NOMO-1 treated with dmso at 0.1 percent for 144 hours (cell line): ENCODE data around the gene LHX4.

ENCODE experiments used
- DNase-seq: peaks from one replicate; lab custom pipeline; 2025; ENCODE audit not compliant: unreplicated experiment; lab: John Stamatoyannopoulos, UW

LHX4 gene

GRCh38 chr1:180294711-180295110 lies 64.6 kb downstream of the LHX4 start:
- no peak for DNase-seq

- no peak for DNase-seq
Observed at GRCh38 chr1:180295999-180296398, 65.9 kb downstream of the LHX4 start.

- no peak for DNase-seq
Observed at GRCh38 chr1:180299479-180300221, 69.6 kb downstream of the LHX4 start.

- DNase-seq: no peak
Observed at GRCh38 chr1:180301135-180301742, 71.2 kb downstream of the LHX4 start.

DNA sequence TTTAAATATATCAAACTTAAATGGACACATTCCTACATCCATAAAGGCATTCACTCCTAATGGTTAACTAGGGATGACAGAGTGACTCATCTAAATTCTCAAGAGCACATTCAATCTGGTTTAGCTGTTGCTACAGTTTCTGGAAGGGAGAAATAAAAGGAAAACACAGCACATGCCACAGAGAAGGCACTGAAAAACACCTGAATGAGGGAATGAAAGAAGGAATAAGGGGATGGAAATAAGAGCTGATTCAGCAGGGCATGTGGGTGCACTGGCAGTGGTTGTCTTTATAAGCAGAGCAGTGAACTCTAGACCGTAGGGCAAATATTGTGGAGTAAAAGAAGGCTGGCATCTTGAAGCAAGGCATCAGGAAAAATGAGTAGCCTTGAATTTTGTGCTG lies 79.3 kb downstream of the LHX4 start:
- no peak for DNase-seq

GRCh38 chr1:180310095-180310494 lies 80.0 kb downstream of the LHX4 start:
- no peak for DNase-seq

GRCh38 chr1:180311011-180311730 lies 81.1 kb downstream of the LHX4 start:
- DNase-seq: no peak

DNA sequence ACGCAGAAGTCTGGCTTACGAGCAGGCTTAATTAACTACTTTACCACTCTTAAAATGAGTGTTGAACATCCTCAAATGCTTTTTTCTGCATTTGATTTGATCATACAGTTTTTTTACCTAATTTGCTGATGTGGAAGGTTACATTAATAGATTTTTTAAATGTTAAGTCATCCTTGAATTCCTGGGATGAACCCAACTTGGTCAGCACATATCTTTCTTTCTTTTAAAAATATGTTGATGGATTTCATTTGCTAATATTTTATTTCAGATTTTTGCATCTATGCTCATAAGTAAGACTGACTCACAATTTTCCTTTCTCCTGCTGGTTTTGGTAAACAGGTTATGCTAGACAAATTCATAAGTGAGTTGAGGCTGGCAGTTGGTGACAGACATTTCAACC lies 82.9 kb downstream of the LHX4 start:
- DNase-seq: no peak

GRCh38 chr1:180327089-180327488 lies 97.0 kb downstream of the LHX4 start:
- DNase-seq: no peak
